Activated CD4-positive, alpha-beta memory T cell treated with anti-CD3 and anti-CD28 coated beads for 36 hours (primary cell): ENCODE results near the gene EXOC3L4. TPM values are rescaled to one million over a fixed set of nuclear protein-coding genes. Genes with fewer than 3 reads are reported as not detected.

Source experiments
- CTCF ChIA-PET: fragments of 350-600 bp; sonication (Branson Sonifier 250); formaldehyde crosslinking; loops from one replicate; lab custom pipeline; 2021; ENCODE audit warnings: antibody characterized with exemption, inconsistent platforms; lab: Charles Lee
- POLR2A ChIA-PET: fragments of 350-600 bp; sonication (Branson Sonifier 250); formaldehyde crosslinking; loops from one replicate; lab custom pipeline; 2021; ENCODE audit warnings: antibody characterized with exemption; lab: Charles Lee
- DNase-seq: peaks from one replicate; pipeline ENCODE4 v3.0.0-alpha.2; 2020
- H3K27ac Mint-ChIP-seq: one replicate; pipeline ENCODE4 v1.8.0; 2021; ENCODE audit warnings: mixed read lengths
- H3K27me3 Mint-ChIP-seq: one replicate; pipeline ENCODE4 v1.8.0; 2021; ENCODE audit warnings: mixed read lengths
- H3K36me3 Mint-ChIP-seq: one replicate; pipeline ENCODE4 v1.8.0; 2021; ENCODE audit warnings: mixed read lengths
- H3K4me1 Mint-ChIP-seq: one replicate; pipeline ENCODE4 v1.8.0; 2021; ENCODE audit warnings: low read depth, mixed read lengths
- H3K4me3 Mint-ChIP-seq: one replicate; pipeline ENCODE4 v1.8.0; 2021; ENCODE audit warnings: mild to moderate bottlenecking, mixed read lengths
- H3K9me3 Mint-ChIP-seq: one replicate; pipeline ENCODE4 v1.8.0; 2021; ENCODE audit warnings: mixed read lengths
- intact Hi-C: fragments of 100-400 bp; cut with micrococcal nuclease; formaldehyde crosslinking; loops from one replicate; pipeline ENCODE4 v1.15.1; 2023
- total RNA-seq, 2 experiments: library from RNA; stranded (reverse); gene quantifications; one replicate each; pipeline ENCODE4 v1.2.3, GENCODE V29; 2021

Gene EXOC3L4
- total RNA-seq, 2 experiments from 2014 or later: not detected

DNA sequence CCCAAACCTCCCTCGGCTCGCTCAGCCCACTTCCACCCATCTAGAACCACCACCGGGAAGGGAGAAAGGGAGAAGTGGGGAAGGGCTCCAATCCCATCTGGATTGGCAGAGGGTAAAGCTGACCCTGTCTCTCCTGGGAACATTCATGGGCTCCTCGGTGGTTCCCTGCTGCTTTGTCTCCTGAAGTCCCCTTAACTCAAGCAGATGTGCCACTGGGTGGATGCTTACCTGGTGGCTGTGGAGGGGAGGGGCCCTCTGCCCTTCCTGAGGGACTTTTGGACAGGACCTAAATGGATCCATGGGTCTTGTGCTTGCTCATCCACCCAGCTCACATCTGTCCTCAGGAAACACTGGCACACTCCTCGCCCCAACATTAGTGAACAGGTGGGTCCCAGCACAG, 35.0 kb upstream of the EXOC3L4 start:
- ChIA-PET CTCF (no interaction called here), POLR2A (no interaction called here)
- H3K27ac Mint-ChIP-seq: no peak overlapping the region
- no peak for DNase-seq
- no peaks in the 10 kb centered on the region for H3K4me1 Mint-ChIP-seq
- intact Hi-C loops: no loop called here
- no peak overlapping the region for H3K4me3 Mint-ChIP-seq
- no peaks in the 10 kb centered on the region for H3K36me3 Mint-ChIP-seq
- no peaks in the 10 kb centered on the region for H3K9me3 Mint-ChIP-seq
- H3K27me3 Mint-ChIP-seq: peaks cover 12% of the 10 kb centered on the region

DNA sequence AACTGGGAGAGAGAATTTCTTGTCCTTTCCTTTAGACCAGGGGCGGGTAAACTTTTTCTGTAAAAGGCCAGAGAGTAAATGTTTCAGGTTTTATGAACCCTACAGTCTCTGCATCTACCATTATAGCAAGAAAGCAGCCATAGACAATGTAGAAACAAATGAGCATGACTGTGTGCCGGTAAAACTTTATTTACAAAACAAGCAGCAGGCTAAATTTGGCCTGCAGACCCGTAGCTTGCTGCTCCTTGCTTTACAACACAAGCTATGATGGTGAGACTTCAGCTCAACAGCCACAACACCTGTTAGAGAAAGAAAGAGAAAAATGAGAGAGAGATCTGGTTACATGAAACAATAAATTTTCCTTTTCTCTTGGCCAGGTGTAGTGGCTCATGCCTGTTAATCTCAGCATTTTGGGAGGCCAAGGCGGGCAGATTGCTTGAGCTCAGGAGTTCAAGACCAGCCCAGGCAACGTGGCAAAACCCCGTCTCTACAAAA, 33.0 kb upstream of the EXOC3L4 start:
- Mint-ChIP-seq H3K9me3 (no peaks in the 10 kb centered on the region), H3K36me3 (no peaks in the 10 kb centered on the region), H3K27me3 (peaks cover 12% of the 10 kb centered on the region), H3K4me3 (no peak overlapping the region), H3K27ac (no peak overlapping the region), H3K4me1 (no peaks in the 10 kb centered on the region)
- intact Hi-C loops: no loop called here
- ChIA-PET POLR2A (no interaction called here), CTCF (no interaction called here)
- DNase-seq: no peak

DNA sequence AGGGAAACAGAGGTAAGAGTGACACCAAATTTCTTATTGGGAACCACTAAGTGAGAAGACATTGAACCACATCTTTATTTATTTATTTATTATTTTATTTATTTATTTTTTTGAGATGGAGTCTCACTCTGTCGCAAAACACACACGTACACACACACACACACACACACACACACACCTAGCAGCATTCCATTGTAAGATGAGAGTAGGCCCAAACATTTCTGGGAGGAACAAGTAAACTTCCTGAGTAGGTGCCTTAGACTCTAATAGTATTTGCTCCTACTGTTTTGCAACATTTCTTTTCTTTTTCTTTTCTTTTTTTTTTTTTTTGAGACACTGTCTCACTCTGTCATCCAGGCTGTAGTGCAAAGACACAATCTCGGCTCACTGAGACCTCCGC, 30.1 kb upstream of the EXOC3L4 start:
- Mint-ChIP-seq H3K27me3 (peaks cover 7% of the 10 kb centered on the region), H3K27ac (no peak overlapping the region), H3K4me3 (no peak overlapping the region), H3K4me1 (no peaks in the 10 kb centered on the region), H3K9me3 (no peaks in the 10 kb centered on the region), H3K36me3 (no peaks in the 10 kb centered on the region)
- ChIA-PET POLR2A (no interaction called here), CTCF (interaction anchor here (1.4 kb wide), 1 partner anchor 370 kb away, joined by 5 read pairs; no protein-coding TSS in a partner anchor)
- no peak for DNase-seq
- intact Hi-C loops: no loop called here

DNA sequence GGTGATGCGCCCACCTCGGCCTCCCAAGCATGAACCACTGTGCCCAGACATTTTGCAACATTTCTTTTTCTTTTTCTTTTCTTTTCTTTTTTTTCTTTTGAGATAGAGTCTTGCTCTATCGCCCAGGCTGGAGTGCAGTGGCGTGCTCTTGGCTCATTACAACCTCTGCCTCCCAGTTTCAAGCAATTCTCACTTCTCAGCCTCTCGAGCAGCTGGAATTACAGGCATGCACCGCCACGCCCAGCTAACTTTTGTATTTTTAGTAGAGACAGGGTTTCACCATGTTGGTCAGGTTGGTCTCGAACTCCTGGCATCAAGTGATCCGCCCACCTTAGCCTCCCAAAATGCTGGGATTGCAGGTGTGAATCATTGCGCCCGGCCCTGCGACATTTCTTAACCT, 29.5 kb upstream of the EXOC3L4 start:
- Mint-ChIP-seq H3K27me3 (peaks cover 3% of the 10 kb centered on the region), H3K36me3 (no peaks in the 10 kb centered on the region), H3K4me1 (no peaks in the 10 kb centered on the region), H3K9me3 (no peaks in the 10 kb centered on the region), H3K27ac (no peak overlapping the region), H3K4me3 (no peak overlapping the region)
- POLR2A ChIA-PET: no interaction called here
- intact Hi-C loops: no loop called here
- CTCF ChIA-PET: no interaction called here
- DNase-seq: no peak

DNA sequence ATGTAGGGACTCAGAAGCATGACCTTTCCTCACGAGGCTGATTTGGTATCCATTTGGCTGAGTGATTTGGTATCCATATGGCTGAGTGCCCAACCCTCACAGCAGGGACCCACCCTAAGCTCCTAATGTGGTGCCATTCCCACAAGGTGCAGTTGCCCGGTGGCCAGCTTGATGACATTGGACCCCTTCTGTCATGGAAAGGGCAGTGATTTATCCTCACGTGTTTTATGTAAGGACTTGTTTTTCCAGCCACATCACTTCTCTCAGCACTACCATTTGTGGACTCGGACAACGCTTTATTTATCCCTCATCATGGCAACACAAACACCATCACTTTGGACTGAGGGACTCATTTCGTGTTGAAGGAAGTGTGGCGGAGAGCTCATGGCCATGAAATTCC, 28.7 kb upstream of the EXOC3L4 start:
- H3K27ac Mint-ChIP-seq: no peak overlapping the region
- no peaks in the 10 kb centered on the region for H3K27me3 Mint-ChIP-seq
- DNase-seq: no peak
- ChIA-PET POLR2A (no interaction called here), CTCF (no interaction called here)
- intact Hi-C loops: no loop called here
- H3K4me3 Mint-ChIP-seq: no peak overlapping the region
- no peaks in the 10 kb centered on the region for H3K9me3 Mint-ChIP-seq
- H3K4me1 Mint-ChIP-seq: no peaks in the 10 kb centered on the region
- no peaks in the 10 kb centered on the region for H3K36me3 Mint-ChIP-seq

DNA sequence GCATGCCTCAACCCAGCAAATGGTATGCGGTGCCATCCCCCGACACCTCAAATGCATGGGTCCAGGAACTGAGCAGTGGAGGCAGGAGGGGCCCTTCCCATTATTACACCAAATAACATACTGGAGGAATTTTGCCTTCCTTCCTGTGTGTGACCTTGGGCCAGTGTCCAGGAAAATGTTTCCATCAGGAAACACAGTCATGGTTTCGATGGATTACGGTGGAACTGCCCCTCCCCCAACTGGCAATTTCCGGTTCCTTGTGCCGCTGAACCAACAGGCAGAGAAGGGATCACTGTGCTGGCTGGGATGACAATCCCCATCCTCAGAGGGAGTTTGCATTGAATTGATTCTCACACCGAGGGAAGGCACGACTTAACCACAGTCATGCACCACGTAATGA, 28.1 kb upstream of the EXOC3L4 start:
- Mint-ChIP-seq H3K36me3 (no peaks in the 10 kb centered on the region), H3K9me3 (no peaks in the 10 kb centered on the region), H3K4me3 (no peak overlapping the region), H3K27me3 (no peaks in the 10 kb centered on the region), H3K4me1 (no peaks in the 10 kb centered on the region), H3K27ac (no peak overlapping the region)
- ChIA-PET CTCF (no interaction called here), POLR2A (no interaction called here)
- DNase-seq: no peak
- intact Hi-C loops: no loop called here

DNA sequence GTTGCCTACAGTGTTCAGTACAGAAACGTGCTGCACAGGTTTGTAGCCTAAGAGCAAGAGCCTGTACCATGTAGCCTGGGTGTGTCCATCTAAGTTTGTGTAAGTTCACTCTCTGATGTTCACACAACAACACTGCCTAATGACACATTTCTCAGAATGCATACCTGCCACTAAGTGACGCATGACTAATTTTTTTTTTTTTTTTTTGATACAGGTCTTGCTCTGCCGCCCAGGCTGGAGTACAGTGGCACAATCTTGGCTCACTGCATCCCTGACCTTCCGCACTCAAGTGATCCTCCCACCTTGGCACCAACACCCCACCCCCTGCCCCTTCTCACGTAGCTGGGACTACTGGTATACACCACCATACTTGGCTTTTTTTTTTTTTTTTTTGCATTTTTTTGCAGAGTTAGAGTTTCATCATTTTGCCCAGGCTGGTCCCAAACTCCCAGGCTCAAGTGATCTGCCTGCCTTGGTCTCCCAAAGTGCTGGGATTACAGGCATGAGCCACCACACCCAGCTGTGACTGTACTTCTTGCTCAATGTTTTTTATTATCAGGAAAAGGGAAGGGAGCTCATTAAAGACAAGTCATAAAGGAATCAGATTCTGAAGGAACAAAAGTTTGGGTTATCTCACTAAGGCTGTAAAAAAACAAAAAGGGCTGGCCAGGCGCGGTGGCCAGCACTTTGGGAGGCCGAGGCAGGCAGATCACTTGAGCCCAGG, 27.1 kb upstream of the EXOC3L4 start:
- POLR2A ChIA-PET: no interaction called here
- CTCF ChIA-PET: interaction anchor here (1.1 kb wide), 1 partner anchor 37 kb away, joined by 3 read pairs; no protein-coding TSS in a partner anchor

DNA sequence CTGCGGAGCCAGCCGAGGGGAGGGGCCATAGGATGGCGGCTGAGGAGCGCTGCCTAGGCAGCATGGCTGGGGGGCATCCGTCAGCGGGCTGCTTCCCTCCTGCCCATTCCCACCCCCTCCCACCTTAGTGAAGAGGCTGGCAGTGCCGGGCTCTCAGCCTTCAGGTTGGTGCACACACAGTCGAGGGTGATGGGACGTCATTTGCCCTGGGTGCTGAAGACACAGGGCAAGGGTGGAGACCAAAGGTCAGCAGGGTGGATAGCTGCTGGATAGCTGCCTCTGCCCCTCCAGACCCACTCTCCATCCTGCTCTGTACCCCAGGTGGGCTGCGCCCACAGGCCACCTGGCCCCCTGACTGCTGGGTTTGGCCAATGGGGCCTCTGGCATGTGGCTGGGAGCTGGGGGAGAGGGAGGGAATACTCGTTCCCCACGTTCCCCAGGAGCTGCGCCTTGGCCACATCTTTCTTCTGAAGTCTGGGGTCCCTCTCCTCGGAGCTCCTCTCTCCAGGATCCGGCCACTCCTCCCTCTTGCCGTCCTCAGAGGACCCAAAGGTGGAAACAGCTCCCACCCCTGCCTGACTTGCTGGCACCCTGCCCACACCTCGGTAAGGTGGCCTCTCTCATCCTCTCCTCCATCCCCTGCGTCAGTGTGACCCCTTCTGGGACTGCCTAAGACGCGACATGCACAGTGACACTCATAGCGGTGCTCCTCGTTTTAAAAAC, 26.0 kb upstream of the EXOC3L4 start:
- H3K36me3 Mint-ChIP-seq: no peaks in the 10 kb centered on the region
- intact Hi-C loops: no loop called here
- CTCF ChIA-PET: interaction anchor here (1.1 kb wide), 1 partner anchor 36 kb away, joined by 3 read pairs; no protein-coding TSS in a partner anchor

More for the DNA sequence above, 27.1 kb upstream of the EXOC3L4 start:
- Mint-ChIP-seq H3K36me3 (no peaks in the 10 kb centered on the region), H3K4me1 (no peaks in the 10 kb centered on the region), H3K9me3 (no peaks in the 10 kb centered on the region), H3K4me3 (no peak overlapping the region), H3K27ac (no peak overlapping the region), H3K27me3 (no peaks in the 10 kb centered on the region)
- DNase-seq: no peak
- intact Hi-C loops: no loop called here

DNA sequence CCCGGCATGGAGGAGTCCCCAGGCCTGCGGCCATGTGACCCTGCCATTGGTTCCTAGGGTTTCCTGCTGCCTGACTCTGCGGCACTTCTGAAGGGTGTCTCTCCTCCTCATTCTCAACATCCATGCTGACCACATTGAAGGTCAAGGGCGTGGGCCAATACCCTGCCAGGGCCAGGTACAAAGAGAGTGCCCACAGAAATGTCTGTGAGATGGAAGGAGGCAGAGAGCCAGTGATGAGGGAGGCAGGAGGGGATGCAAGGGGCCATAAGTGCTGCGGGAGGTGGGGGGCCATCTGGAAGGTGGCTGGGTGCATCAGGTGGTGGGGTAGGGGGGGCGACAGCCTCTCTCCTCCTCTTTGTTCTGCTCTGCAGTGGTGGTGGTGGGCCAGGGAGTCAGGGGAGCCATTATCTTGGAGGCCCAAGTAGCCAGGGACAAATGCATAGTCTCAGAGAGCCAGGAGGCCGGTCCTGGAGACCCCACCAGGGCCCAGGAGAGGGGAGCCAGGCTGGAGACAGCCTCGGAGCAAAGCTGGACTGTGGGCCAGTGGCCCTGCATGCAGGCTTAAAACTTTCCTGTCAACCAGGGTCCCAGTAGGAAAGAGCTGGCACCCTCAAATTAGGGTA, 24.2 kb upstream of the EXOC3L4 start:
- no peaks in the 10 kb centered on the region for H3K9me3 Mint-ChIP-seq
- no peaks in the 10 kb centered on the region for H3K4me1 Mint-ChIP-seq
- no peak overlapping the region for H3K27ac Mint-ChIP-seq
- ChIA-PET POLR2A (no interaction called here), CTCF (no interaction called here)
- DNase-seq: no peak
- H3K27me3 Mint-ChIP-seq: peaks cover 4% of the 10 kb centered on the region
- intact Hi-C loops: no loop called here
- no peak overlapping the region for H3K4me3 Mint-ChIP-seq
- H3K36me3 Mint-ChIP-seq: no peaks in the 10 kb centered on the region

More for the DNA sequence above, 26.0 kb upstream of the EXOC3L4 start:
- H3K4me1 Mint-ChIP-seq: no peaks in the 10 kb centered on the region
- H3K27me3 Mint-ChIP-seq: no peaks in the 10 kb centered on the region
- no peak overlapping the region for H3K27ac Mint-ChIP-seq
- POLR2A ChIA-PET: no interaction called here
- H3K9me3 Mint-ChIP-seq: no peaks in the 10 kb centered on the region
- no peak overlapping the region for H3K4me3 Mint-ChIP-seq
- DNase-seq: no peak

DNA sequence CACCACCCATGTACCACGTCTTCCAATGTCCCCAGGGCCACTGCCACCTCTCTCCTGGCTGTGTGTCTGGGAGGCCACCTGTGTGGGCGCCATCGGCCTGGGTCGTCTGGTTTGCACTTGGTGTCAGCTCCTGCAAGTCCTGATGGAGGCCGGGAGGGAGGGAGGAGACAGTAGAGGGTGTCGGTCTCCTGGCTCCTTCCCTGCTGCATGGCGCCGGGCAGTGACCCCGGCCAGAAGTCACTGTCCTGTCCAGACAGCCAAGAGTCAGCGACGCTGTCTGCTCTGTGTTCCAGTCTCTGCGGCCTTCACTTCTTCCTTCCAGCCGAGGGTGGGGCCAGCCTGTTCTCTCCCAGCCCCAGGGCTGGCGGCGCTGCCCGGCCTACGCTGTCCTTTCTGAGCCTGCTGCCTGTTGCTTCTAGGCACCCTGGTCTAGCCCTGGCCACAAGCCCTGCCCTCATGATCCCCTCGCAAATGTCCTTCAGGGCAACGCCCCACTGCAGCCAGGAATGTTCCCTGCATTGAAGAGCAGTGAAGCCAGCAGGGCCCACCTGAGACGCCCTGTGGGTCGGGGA, 23.5 kb upstream of the EXOC3L4 start:
- no peak for DNase-seq
- POLR2A ChIA-PET: no interaction called here
- intact Hi-C loops: no loop called here
- CTCF ChIA-PET: no interaction called here
- Mint-ChIP-seq H3K27me3 (peaks cover 4% of the 10 kb centered on the region), H3K36me3 (no peaks in the 10 kb centered on the region), H3K27ac (no peak overlapping the region), H3K4me3 (no peak overlapping the region), H3K4me1 (no peaks in the 10 kb centered on the region), H3K9me3 (no peaks in the 10 kb centered on the region)

DNA sequence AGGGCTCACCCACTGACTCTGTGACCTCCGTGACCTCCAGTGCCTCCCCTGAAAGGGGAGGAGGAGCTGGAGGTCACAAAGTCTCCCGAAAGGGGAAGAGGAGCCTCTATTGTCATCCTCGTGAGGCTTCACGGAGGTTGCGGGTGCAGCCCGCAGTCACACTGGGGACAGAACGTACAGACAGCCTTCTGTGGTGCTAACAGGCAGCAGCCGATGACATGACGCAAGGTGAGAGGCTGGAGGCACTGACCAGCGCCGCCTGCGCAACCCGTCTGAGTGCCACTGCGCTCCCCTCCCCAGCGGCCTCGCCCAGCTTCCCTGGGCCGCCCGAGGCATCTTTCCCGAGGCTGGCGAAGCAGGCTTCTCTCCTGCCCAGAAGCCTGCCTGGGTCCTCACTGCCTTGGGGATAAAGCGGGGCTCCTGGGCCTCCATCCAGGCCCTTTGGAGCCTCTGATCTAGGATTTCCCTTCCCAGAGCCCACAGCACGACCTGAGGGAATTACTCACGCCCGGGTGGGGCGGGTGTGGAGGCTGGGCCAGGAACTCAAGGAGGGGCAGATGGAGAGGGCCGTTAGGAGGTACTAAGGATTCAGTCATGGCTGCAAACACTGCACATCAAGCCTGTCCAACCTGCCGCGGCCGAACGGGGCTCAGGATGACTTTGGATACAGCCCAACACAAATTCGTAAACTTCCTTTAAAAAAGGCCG, 22.8 kb upstream of the EXOC3L4 start:
- CTCF ChIA-PET: no interaction called here
- POLR2A ChIA-PET: no interaction called here
- no peak for DNase-seq
- Mint-ChIP-seq H3K9me3 (no peaks in the 10 kb centered on the region), H3K4me1 (no peaks in the 10 kb centered on the region), H3K4me3 (no peak overlapping the region), H3K27me3 (peaks cover 4% of the 10 kb centered on the region), H3K27ac (no peak overlapping the region), H3K36me3 (no peaks in the 10 kb centered on the region)
- intact Hi-C loops: no loop called here
